ENCODE results near the gene MYO3B.

- TF ChIP-seq CTCF (IDR thresholded peaks at IDR 0.05; ENCODE audit: low read depth, low read length): no peak
- TF ChIP-seq EZH2phosphoT487 (IDR thresholded peaks at IDR 0.05; ENCODE audit: low read depth): no peak
These were observed 197.2 kb downstream of the MYO3B start for GRCh38 chr2:170375192-170375591.
